HG03196 (cell line): ENCODE data around the gene KLC4.
"Not testable (repeated sequence)": the region's sequence is repeated elsewhere in the genome, so short reads cannot be mapped to it uniquely, and the experiment has no call there.

Experiments
- ATAC-seq: cut with Tn5 transposase; IDR thresholded peaks from one replicate; pipeline ENCODE4 v1.9.1; 2021; ENCODE audit not compliant: unreplicated experiment

KLC4 gene

DNA sequence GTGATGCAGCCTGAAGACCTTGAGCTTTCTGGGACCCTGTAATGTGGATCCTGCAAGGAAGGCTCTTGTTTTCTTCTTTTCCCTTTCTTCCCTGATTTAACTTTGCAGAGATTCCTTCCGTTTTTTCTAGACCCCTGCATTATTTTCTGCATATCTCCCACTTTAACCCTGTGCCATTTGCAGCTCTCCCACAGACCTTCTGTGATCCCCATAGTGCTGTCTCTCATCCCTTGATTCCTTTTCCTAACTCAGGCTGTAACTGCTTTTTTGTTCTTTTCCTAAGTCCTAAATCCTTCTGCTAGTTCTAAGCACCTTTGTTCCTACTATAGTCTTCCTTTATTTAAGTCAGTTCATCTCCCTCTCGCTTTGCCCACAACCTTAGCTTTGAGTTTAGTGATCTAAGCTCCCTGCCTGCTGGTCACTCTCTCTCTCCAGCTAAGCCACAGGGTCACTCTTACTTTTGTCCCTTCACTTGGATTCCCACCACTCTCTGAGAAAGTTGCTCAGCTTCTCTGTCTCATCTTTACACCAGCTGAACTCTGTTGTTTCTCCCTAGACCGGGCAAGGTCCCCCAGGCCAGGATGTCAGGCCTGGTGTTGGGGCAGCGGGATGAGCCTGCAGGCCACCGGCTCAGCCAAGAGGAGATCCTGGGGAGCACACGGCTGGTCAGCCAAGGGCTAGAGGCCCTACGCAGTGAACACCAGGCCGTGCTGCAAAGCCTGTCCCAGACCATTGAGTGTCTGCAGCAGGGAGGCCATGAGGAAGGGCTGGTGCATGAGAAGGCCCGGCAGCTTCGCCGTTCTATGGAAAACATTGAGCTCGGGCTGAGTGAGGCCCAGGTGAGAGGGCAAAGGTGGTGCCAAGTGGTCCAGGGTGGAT is 1.6 kb downstream of the KLC4 start:
- ATAC-seq: no peak

DNA sequence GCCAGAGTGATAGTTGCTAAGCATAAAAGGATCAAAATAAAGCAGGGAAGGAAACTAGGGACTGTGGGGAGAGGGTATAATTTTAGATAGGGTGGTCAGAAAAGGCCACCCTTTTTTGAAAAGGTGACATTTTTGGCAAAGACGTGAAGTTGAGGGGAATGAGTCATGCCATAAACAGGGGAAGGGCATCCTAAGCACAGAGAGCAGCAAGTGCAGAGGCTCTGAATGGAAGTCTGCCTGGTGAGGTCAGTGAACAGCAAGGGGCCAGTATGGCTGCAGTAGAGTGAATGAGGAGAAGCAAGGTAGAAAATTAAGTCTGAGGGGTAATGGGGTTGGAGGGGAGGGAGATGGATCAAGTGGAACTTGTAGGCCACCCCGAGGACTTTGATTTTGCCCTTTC is 2.4 kb downstream of the KLC4 start:
- ATAC-seq: no peak

DNA sequence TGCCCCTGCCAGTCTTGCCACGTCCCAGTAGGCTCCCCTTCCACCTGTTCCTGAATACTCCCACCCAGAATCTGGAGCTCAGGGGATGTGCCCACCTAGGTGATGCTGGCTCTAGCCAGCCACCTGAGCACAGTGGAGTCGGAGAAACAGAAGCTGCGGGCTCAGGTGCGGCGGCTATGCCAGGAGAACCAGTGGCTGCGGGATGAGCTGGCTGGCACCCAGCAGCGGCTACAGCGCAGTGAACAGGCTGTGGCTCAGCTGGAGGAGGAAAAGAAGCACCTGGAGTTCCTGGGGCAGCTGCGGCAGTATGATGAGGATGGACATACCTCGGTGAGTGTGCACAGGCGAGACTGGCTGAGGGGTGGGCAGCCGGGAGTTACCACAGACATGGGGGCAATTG is 3.4 kb downstream of the KLC4 start:
- no peak for ATAC-seq

DNA sequence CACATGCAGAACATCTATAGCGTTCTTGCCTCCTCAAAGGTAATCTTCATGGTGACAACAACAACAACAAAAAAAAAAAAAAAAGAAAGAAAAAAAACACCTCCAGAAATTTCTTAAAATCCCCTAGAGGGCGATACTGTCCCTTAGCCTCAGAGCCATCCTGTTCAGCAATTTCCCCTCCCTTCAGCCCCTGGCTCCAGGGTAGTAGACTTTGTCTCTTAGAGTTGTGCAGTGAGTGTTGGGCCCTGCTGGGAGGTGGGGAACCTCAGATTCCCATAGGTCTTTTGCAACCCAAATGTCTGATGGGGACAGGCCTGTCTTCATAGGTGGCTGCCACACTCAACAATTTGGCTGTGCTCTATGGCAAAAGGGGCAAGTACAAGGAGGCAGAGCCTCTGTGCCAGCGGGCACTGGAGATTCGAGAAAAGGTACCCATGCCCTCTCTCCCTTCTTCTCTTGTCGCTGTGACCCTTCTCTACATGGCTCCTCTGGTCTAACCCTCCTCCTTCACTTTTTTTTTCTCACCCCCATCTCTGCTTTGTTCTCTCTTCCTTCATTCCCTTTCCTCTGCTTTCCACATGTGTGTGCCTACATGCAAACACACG is 10.7 kb downstream of the KLC4 start:
- no peak for ATAC-seq

DNA sequence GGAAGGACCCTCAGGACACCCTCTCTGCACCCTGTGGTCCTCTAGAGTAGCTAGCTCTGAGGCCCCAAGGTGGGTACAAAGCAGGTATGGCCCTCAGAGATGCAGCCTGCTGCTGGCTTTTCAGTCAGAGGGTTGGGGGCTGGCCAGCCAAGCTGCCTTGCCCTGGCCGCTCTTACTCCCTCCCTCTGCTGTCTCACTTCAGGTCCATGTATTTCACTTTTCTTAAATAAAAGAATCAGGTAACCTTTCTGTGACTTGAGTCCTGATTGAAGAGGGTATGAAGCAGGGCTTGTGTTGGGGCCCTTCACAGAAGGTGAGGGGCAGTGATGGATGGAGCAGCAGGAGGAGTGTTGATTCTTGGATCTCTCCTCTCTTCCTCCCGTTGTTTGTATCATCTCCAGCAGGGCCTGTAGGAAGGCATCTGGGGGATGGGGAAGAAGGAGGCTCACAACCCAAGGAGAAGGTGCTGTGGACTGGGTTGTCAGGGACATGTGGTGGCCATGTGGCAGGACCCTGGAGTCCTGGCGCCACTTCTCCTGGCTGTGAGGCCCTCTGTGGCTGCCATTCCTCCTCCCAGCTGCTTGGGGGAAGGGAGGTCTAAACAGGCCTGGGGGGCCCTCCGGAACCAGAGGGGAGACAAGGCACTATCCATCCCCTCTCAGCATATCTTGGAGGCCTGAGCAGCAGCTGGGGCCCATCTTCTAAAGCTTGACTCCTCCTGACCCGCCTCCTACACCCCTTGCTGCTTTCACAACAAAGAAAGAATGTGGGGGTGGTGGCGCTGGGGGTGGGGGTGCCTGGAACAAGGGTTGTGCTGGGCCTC is 15.6 kb downstream of the KLC4 start:
- no peak for ATAC-seq

DNA sequence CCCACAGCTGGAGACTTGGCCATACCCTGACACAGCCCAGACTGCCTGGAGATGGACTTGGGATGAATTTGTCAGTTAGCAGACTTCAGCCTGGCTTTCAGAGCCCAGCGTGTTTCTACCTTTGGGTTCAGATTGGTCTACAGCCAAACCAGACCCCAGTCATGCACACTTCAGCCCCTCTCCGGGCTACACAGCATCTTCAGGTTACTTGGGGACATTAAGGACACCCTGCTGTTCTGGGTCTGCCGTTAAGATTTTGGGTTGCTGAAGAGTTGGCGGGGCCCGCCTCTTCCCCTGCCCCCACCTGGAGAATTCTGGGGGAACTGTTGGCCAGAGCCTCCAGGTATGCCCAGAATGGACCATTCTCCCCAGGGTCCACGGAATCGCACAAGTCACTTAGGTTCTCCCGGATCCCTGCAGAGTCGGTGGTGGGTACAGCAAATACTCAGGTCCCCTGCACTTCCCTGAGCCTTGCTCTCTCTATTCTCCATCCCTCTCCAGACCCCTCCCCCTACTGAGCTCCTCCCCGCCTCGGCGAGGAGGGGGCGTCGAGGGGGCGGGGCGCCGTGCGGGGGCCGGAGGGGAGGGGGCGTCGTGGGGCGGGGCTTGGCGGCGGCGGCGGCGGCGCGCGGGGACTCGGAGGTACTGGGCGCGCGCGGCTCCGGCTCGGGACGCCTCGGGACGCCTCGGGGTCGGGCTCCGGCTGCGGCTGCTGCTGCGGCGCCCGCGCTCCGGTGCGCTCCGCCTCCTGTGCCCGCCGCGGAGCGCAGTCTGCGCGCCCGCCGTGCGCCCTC is 16.4 kb downstream of the KLC4 start, which contains the start of gene PTK7:
TSS of gene PTK7 (plus strand) at position 645 of the 794 bp plus-strand sequence. CDS start 175 bp downstream, outside the sequence.
- ATAC-seq: no peak

DNA sequence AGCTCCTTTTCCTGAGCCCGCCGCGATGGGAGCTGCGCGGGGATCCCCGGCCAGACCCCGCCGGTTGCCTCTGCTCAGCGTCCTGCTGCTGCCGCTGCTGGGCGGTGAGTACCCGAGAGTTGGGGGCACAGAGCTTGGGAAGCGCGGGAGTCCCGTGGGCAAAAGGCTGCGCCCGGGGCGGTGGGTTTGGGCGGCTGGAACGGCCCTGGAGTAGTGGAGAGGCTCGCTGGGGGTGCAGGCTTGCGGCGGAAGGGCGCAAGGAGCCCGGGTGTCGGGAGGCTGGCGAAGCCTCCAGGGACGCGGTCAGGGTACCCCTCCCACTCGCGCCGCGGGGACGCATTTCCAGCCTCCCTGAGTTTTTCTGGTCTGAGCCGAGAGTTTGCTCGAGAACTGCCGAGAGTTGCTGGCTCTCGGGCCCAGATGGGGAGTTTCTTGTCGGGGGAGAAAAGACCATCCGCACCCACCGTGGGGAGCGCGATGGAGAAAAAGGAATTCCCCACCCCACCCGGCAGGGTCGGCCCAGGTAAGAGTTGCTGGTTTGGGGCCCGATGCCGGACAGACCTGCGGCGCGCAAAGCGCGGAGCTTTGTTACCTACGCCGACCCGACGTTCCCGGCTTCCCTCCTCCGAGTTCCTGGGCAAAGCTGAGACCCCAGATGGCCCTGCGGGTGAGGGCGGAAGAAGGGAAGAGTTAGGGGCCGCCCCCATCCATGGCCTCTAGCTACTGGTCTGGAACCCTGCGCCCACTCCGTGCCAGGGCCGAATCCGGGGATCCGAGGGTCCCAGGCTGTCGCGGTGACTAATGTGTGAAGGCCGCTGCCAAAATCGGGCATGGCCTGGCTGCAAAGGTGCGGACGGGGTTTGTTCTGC is 17.3 kb downstream of the KLC4 start:
- no peak for ATAC-seq

DNA sequence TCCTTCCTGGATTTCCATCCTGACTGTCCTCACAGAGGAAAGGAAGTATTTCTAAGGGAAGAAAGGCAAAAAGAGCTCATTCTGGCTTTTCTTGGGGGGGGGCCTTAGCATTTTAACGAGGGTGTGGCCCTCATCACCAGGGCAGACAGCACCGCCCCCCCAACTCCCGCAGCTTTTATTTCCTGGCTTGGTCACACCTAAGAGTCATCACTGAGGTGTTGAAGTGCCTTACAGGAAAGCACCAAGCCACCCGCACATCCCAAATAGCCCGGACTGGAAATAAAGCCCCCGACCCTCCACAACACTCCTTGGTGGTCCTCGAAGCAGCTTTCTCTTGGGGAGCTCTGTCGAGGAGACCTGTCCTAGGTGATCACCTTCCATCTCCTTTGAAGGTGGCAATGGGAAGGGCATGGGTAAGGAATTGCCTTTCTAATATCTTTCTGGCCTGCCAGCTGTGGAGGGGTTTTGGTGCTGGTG is 17.9 kb downstream of the KLC4 start:
- ATAC-seq: no peak

DNA sequence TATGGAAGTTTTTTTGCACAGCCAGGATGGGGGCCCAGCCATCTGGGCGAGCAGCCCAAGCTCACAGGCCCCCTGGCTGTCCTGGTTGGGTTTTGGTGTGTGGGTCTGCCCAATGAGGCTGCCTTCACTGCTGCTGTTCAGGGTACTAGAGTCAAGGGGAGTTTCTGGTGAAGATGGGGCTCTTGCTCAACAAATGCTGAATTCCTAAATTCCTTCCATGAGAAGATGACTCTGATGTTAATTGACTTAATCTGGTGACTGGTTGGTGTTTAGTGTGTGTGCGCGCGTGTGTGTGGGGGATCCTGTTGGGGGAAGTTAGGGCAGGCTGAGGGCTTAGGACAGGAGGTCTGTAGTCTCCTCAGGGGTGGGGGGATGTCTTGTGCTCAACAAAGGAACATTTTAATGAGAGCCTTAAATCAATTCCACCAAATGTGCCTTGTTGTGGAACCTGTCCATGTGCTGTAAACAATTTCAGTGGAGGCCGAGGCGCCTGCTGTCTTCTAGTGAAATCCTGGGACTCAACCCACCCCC is 18.6 kb downstream of the KLC4 start:
- no peak for ATAC-seq

DNA sequence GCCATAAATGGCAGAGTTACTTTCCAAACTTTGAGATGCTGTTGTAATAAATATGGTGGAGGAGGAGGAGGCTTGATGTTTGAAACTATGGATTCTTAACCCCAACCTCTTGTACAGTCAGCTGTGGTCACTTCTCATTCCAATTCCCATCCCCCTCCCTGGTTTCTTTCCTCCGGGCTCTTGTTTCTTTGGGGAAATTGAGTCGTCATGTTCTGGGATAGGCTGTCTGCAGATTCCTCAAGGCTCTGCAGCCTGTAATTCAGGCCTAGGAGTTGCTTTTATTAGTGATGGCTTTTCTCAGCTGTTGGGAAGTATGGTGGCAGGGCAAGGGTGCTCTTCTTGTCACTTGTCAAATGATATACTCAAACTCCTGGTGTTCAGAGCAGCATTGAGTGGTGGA is 19.3 kb downstream of the KLC4 start:
- ATAC-seq: no peak

DNA sequence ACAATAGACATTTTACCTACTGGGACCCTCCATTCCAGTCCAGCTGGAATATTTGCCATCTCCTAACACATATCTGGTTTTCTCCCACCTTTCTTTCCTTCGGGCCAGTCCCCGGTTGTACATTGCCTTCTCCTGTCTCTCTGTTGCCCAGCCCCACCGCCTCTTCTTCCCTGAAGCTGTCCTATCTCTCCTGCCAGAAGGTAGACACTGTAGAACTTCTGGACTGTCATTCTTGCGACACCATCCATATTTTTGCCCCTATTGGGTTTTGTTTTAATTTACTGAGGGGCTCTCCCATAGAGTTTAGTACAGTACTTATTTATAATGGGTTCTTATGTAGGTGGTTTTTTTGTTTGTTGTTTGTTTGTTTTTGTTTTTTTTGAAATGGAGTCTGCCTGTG is 21.6 kb downstream of the KLC4 start:
- ATAC-seq: no peak

DNA sequence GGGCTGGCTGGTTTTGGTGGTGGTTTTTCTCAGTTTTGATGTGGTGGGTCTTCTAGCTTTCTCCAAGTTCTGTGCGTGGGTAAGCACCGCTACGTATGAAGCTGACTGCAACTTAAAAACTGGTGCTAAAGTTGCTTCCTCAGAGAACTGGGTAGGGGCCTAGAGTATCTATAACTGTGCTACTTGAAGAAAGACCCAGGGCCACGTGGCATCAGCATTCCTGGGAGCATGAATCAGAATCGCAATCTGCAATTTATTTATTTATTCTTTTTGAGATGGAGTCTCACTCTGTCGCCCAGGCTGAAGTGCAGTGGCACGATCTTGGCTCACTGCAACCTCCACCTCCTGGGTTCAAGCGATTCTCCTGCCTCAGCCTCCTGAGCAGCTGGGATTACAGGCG is 22.5 kb downstream of the KLC4 start:
- ATAC-seq: not testable (repeated sequence)

DNA sequence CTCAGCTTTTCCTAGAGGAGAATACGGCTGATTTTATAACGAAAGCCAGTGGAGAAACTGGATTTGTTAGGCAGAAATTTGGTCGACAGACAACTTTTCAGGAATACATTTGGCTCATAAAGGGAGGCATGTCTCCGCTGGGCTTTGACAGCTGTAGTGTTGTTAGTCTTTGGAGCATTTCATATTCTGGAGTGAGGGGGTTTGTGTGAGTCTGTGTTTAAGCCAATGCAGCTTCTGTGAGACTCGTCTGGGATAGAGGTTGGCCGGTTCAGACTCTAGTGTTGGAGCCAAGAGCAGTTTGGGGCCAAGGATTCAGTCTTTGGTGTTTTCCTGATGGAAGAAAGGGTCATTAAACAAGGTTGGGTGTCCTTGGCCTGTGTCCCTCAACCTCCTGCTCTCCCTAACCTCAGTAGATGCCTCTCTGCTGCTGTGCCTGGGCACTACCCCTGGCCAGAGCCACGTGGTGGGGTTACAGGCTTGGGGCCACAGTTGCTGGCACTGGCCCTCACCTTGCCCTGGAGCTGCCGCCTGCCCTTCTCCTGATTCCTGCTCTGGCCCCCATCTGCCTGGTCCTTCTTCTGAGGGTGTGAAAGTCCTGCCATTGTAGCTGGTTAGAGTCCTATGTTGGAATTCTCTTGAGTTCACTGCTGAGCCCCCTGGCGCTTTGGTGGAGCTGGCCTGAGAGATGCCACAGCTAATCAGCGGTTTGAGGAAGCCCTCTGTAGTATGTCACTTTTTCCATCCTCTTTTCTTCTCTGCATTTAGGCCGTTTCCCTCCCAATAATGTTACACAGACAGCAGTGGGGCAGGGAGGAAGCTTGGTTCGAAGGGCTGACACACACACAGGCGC is 23.6 kb downstream of the KLC4 start:
- ATAC-seq: no peak

DNA sequence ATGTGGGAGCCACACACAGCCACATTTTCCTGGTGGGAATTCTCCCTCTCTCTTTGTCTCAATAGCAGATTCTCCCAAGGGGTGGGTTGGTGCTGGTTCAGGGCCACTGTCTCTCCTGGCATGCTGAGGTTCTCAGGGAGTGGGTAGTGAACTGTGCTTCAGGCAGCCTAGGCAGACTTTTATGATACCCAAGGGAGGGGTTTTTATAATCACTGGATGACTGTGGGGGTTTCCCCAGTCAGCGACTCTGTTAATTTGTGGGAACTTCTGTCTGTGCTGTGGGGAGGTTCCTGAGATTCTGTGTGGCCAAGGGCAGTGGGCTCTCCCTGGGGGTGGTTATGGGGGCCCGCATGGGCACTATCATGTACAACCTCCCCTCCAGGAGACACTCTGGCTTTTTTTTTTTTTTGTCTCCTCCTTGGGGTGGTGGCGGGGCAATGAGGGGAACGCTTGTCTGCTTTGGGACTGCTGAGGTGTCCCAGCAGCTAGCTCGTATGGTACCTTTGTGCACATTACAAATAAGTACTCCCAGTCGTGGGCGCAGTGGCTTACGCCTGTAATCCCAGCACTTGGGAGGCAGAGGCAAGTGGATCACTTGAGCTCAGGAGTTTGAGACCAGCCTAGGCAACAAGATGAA is 26.7 kb downstream of the KLC4 start:
- peak; percentile 54 for ATAC-seq

DNA sequence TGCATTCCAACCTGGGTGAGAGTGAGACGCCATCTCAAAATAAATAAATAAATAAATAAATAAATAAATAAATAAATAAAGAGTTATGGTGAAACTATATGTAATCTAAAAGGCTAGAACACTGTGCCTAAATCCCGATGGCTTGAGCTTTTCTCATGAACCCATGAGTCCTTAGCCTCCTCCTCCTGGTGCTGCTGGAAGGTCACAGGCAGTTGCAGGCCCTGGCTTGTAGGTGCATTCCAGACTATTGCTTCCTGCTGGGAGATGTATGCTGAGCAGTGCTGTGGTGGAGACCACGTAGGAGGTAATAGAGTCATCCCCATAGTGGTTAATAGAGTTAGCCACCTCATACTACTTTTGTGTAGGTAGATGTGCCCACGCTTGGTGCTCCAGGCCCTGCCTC is 29.2 kb downstream of the KLC4 start:
- no peak for ATAC-seq

DNA sequence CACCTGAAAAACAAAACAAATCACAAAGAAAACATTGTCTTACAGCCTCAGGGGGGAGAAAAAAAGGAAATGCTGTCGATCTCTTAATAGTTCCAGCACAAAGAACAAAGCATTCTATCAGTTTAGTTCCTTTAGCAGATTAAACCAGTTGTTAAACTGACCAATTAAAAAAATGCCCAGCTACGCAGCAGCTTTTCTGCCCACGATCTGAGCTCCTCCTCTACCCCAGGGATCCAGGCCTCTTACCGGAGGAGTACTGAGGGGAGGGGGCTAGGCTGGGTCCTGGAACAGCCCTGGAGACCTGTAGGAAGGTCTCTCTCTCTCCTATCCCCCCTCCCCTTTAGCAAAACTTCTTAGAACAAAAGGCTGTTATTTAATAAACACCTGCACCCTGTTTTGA is 30.0 kb downstream of the KLC4 start:
- no peak for ATAC-seq

DNA sequence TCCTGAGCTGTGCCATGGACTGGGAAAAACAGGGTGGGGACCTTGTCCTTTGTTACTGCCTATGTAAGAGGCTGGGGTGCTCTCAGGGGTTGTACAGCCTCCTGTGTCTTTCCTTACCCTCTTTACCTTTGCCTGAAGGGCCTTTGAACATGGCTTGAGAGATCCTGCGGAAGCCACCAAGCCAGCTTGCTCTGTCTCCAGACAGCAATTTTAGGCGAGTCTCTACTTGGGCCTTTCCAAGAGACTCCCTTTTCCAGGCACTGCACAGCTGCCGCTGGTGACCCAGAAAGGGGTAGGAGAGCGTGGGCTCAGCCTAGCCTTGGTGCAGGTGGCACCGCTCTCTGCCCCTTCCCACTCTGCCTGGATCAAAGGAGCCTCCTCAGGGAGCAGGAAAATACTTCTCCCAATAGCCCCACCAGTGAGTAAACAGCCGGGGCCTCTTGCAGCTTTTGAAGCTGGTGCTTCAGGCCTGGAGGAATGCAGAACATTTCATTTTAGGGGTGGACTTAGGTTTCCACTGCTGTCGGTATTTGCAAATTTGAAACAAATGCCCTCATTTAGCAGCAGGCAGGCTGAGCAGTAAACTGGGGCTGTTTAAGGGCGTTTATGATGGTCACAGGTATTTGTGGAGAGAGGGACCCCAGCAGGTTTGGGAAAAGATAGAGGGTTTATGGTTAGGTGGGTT is 30.6 kb downstream of the KLC4 start:
- no peak for ATAC-seq

DNA sequence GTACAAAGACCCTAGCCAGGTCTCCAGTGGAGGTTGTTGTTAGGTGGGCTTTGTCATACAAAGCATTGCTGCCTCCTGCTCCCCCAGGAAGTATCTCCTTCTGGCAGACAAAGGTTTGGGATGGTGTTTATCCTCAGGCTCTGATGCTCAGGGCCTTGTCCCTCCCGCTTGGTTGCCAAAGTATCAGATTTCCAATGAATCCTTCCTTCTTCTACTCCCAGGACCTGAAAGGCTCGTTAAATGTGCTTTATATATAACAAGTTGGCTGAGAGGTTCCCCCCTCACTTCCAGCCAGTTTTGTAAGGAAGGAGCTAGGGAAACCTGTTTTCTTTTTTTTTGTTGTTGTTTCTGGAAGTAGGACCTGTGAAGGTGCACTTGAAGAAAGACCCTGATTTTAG is 31.1 kb downstream of the KLC4 start:
- no peak for ATAC-seq
